ENCODE results near the gene RPL18A.

The RPL18A gene

DNA sequence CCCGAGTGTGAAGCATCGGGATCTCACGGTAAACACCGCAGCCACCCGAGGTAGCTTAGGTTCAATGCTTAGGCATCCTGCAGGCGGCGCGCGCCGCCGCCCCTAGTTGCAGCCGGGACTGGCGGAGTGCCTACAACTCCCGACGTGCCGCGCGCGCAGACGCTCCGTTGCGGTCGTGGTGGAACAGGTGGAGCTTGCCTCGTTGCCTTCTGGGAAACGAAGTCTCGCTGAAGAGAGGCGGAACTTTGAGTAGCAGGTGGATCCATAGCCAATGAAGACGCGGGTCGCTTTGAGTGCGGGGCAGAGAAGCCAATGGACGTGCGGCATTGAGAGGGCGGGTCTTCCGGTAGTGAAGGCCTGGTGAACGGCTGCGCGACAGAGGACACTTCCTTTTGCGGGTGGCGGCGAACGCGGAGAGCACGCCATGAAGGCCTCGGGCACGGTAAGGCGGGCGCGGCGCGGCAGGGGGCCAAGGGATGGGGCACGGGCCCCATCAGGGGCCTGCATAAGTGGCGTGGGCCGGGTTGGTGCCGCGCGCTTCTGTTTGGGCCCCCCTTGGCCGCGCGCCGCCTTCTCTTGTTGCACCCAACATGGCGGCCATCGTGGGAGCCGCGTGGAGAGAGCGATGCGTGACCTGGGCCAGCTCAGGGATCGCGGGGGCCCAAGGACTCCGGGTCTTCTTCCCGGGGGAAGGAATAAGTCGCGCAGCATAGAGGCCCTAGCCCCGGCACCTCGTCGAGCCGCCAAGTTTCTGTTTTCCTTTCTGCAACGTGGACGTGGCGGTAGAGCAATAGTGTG is at the start of gene RPL18A:
Gene RPL18A, plus strand, starts transcription at position 378 of the 798 bp plus-strand sequence. Its CDS starts 47 bp downstream, at position 425.
- no peaks in the 10 kb centered on the region for H3K9me3 Mint-ChIP-seq
- no peaks in the 10 kb centered on the region for H3K27me3 Mint-ChIP-seq (ENCODE audit: low read depth)
- peaks cover 48% of the 10 kb centered on the region for H3K36me3 Mint-ChIP-seq (ENCODE audit: low read depth)
- H3K4me1 Mint-ChIP-seq (ENCODE audit: low read depth) = peaks cover 21% of the 10 kb centered on the region
- H3K27ac Mint-ChIP-seq = peak within 1 kb of the TSS; percentile 99
- DNase-seq (ENCODE audit: low spot score) = peak; percentile 99
- peak within 1 kb of the TSS; percentile 98 for H3K4me3 Mint-ChIP-seq

DNA sequence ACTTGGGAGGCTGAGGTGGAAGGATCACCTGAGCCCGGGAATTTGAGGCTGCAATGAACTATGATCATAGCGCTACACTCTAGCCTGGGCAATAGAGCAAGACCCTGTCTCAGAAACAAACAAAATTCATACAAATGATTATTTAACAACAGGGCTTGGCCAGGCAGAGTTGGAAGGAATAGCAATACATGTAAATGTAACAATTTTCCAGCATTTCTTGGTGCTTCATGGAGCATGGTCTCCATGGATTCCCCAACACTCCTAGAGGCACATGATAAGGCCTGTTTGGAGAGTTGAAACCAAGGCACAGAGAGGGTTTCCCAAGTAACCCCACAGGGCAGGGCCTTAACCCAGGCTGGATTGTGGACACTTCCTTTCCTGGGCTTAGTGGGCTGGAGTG is 48.6 kb upstream of the RPL18A start:
- Mint-ChIP-seq H3K27ac (no peak overlapping the region), H3K36me3 (ENCODE audit: low read depth) (no peaks in the 10 kb centered on the region), H3K27me3 (ENCODE audit: low read depth) (peaks cover 9% of the 10 kb centered on the region), H3K4me1 (ENCODE audit: low read depth) (peaks cover 2% of the 10 kb centered on the region), H3K4me3 (no peak overlapping the region), H3K9me3 (no peaks in the 10 kb centered on the region)
- DNase-seq (ENCODE audit: low spot score) = no peak

DNA sequence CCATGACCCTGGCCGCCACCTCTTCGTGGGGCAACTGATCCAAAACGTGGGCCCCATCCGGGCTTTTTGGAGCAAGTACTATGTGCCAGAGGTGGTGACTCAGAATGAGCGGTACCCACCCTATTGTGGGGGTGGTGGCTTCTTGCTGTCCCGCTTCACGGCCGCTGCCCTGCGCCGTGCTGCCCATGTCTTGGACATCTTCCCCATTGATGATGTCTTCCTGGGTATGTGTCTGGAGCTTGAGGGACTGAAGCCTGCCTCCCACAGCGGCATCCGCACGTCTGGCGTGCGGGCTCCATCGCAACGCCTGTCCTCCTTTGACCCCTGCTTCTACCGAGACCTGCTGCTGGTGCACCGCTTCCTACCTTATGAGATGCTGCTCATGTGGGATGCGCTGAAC is 48.0 kb upstream of the RPL18A start:
- H3K27ac Mint-ChIP-seq = no peak overlapping the region
- DNase-seq (ENCODE audit: low spot score) = no peak
- H3K9me3 Mint-ChIP-seq = no peaks in the 10 kb centered on the region
- H3K4me3 Mint-ChIP-seq = no peak overlapping the region
- no peaks in the 10 kb centered on the region for H3K36me3 Mint-ChIP-seq (ENCODE audit: low read depth)
- H3K27me3 Mint-ChIP-seq (ENCODE audit: low read depth) = peaks cover 9% of the 10 kb centered on the region
- peaks cover 2% of the 10 kb centered on the region for H3K4me1 Mint-ChIP-seq (ENCODE audit: low read depth)

DNA sequence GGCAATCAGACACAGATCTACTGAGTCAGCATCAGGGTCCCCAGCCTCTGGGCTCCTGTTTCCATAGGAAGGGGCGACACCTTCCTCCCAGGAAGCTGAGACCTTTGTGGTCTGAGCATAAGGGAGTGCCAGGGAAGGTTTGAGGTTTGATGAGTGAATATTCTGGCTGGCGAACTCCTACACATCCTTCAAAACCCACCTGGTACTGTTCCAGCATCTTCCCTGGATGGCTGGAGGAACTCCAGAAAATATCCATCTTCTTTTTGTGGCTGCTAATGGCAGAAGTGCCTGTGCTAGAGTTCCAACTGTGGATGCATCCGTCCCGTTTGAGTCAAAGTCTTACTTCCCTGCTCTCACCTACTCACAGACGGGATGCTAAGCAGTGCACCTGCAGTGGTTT is 47.6 kb upstream of the RPL18A start:
- Mint-ChIP-seq H3K4me3 (no peak overlapping the region), H3K27ac (no peak overlapping the region), H3K27me3 (ENCODE audit: low read depth) (peaks cover 8% of the 10 kb centered on the region), H3K36me3 (ENCODE audit: low read depth) (no peaks in the 10 kb centered on the region), H3K9me3 (no peaks in the 10 kb centered on the region), H3K4me1 (ENCODE audit: low read depth) (peaks cover 2% of the 10 kb centered on the region)
- no peak for DNase-seq (ENCODE audit: low spot score)

DNA sequence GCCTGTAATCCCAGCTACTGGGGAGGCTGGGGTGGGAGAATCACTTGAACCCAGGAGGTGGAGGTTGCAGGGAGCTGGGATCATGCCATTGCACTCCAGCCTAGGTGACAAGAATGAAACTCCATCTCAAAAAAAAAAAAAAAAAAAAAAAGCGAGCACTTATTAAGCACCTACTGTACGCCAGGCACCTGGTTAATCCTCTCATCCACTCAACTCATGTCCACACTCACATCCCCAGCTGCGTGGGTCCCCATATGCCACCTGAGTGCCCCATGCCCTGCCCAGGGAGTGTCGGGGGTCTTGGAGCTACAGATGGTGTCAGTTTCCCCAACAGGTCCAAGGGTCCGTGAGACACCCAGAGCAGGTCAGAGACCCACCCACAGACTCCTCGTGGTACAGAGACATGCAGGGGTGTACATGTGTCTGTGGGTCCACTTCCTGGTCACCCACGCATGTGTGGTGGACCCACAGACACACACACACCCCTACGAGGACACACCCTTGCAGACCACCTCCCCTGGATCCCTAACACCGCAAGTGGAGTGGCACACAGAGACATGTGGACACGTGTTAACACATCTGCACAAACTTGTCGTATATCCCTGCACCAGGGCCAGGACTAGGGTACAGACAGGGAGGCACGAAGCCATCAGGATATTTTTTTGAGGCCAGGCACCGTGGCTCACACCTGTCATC is 41.9 kb upstream of the RPL18A start:
- H3K9me3 Mint-ChIP-seq = no peaks in the 10 kb centered on the region
- H3K36me3 Mint-ChIP-seq (ENCODE audit: low read depth) = no peaks in the 10 kb centered on the region
- H3K4me1 Mint-ChIP-seq (ENCODE audit: low read depth) = no peaks in the 10 kb centered on the region
- H3K27ac Mint-ChIP-seq = no peak overlapping the region
- no peaks in the 10 kb centered on the region for H3K27me3 Mint-ChIP-seq (ENCODE audit: low read depth)
- H3K4me3 Mint-ChIP-seq = no peak overlapping the region
- DNase-seq (ENCODE audit: low spot score) = no peak

DNA sequence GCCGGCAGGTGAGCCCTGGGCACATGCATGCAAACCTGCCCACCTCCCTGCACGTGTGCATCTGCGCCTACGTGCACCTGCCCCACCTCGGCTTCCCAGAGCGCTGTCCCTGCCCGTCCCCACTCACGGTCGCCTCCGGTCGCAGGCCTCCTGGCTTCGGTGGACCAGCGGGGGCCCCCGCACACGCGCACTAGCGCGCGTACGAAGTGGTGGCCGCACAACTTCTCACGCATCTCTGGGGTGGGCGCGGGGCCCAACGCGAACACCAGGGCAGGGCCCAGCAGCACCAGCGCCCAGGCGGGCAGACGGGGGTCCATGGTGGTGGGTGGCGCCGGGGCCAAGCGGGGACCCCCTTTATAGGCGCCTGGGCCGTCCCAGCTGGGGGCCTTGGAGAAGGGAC is 38.5 kb upstream of the RPL18A start, which contains the start of gene INSL3:
Gene INSL3, minus strand, starts transcription at position 330 of the 400 bp plus-strand sequence. Its CDS starts 13 bp downstream, at position 317.
- Mint-ChIP-seq H3K27ac (no peak within 1 kb of the TSS), H3K36me3 (ENCODE audit: low read depth) (peaks cover 7% of the 10 kb centered on the region), H3K4me1 (ENCODE audit: low read depth) (no peaks in the 10 kb centered on the region), H3K27me3 (ENCODE audit: low read depth) (no peaks in the 10 kb centered on the region), H3K9me3 (no peaks in the 10 kb centered on the region), H3K4me3 (no peak within 1 kb of the TSS)
- DNase-seq (ENCODE audit: low spot score) = no peak

DNA sequence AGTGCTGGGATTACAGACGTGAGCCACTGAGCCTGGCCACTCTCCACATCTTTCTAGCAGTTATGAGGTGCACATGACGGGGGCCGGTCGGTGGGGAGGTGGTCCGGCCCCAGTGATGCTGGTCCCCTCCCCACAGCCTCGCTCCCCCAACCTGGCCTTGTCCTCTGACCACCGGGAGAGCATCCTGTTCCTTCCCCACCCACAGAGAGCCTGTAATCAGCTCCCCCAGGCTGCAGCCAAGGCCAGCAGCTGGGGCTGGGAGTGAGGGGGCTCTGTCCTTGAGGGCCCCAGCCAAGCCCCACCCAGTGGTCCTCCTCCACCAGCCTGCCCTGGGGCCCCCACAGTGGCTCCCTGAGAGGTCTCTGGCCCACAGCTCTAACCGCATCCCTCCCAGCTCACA is 35.4 kb upstream of the RPL18A start:
- no peak overlapping the region for H3K27ac Mint-ChIP-seq
- no peaks in the 10 kb centered on the region for H3K4me1 Mint-ChIP-seq (ENCODE audit: low read depth)
- no peaks in the 10 kb centered on the region for H3K9me3 Mint-ChIP-seq
- no peaks in the 10 kb centered on the region for H3K27me3 Mint-ChIP-seq (ENCODE audit: low read depth)
- H3K36me3 Mint-ChIP-seq (ENCODE audit: low read depth) = peaks cover 23% of the 10 kb centered on the region
- no peak overlapping the region for H3K4me3 Mint-ChIP-seq
- no peak for DNase-seq (ENCODE audit: low spot score)

DNA sequence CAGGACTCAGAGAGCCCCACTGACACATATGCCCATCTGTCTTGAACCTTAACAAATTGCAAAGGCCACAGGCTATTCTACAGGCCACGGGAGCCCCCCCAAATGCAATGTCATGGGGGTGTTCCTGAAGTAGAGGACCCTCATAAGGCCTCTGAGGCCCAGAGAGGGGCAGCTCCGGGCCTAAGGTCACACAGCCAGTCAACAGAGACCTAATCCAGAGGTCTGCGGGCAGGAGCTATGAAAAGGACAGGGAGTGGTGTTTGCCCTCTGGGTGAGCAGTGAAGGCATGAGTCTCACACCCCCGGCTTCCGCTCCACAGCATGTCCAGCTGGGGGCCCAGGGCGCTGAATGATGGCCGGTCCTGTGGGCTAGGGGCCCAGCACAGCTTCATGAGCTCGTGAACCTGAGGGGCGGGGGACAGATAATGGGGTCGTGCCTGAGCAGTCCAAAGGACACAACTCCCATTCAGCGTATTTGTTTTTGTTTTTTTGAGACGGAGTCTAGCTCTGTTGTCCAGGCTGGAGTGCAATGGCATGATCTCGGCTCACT is 33.1 kb upstream of the RPL18A start:
- Mint-ChIP-seq H3K27ac (no peak overlapping the region), H3K9me3 (no peaks in the 10 kb centered on the region), H3K4me3 (no peak overlapping the region), H3K4me1 (ENCODE audit: low read depth) (peaks cover 2% of the 10 kb centered on the region), H3K27me3 (ENCODE audit: low read depth) (no peaks in the 10 kb centered on the region), H3K36me3 (ENCODE audit: low read depth) (peaks cover 40% of the 10 kb centered on the region)
- DNase-seq (ENCODE audit: low spot score) = no peak

DNA sequence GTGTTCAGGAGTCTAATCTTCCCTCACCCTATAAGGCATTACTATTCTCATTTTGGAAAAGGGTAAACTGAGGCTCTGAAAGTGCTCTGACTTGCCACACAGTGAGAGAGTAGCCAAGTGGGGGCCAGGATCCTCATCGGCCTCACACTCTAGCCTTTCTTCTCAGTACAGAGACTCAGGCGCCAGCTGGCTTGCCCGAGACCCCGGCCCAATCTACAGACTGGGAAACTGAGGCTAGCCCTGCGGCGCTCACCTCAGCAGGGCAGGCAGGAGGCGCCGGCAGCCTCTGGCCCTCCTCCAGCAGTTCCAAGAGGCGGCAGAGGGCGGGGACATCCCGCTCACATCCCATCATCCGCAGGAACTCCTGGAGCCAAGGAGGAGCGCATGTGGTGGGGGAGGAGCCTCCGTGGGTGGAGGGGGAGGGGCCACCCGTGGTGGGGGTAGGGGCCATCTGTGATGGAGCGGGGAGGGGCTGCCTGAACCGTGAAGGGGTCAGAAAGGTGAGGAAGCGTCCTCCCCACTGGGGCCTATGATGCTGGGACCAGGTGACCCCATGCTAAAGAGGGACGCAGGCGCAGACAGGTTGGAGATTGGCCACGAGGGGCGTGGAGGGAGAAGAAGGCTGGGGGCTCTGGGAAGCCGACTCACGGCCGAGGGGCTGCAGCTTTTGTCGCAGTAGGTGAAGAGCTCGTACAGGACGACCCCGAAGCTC is 29.7 kb upstream of the RPL18A start:
- Mint-ChIP-seq H3K36me3 (ENCODE audit: low read depth) (peaks cover 68% of the 10 kb centered on the region), H3K4me1 (ENCODE audit: low read depth) (peaks cover 4% of the 10 kb centered on the region), H3K9me3 (peaks cover 3% of the 10 kb centered on the region), H3K27ac (no peak overlapping the region), H3K27me3 (ENCODE audit: low read depth) (no peaks in the 10 kb centered on the region), H3K4me3 (no peak overlapping the region)
- DNase-seq (ENCODE audit: low spot score) = no peak

DNA sequence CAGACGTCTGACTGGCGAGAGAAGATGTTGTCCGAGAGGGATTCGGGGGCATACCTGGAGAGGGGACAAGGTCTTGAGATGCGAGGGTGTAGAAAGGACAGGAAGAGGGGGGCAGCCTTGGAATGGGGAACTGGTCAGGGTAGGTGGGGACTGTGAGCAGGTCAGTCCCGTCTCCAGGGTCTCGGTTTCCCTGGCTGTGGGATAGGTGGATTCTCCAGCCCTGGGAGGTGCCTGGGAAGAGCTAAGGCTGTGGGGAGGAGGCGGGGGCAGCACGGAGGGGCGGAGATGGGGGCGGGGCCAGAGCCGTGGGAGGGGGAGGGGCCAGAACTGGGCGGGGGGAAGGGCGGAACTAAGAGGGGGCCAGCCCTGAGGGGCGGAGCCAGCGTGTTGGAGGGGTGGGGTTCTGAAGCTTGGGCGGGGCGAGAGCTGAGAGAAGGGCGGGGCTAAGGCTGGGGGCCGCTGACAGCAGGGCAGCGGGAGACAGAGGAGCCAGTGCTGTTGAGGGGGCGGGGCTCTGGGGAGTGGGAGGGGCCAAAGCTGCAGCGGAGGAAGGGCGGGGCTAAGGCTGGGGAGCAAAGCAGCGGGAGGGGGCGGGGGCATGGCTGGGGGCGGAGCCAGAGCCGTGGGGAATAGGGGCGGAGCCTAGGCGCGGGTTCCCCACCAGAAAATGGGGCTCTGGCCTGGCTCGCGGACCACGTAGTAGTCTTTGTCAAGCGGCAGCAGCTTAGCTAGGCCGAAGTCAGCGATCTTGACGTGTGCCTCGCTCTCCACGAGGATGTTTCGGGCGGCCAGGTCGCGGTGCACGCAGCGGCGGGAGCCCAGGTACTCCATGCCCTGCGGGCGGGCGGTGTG is 28.9 kb upstream of the RPL18A start:
- DNase-seq (ENCODE audit: low spot score) = no peak
- Mint-ChIP-seq H3K4me1 (ENCODE audit: low read depth) (peaks cover 9% of the 10 kb centered on the region), H3K4me3 (no peak overlapping the region), H3K27ac (no peak overlapping the region), H3K27me3 (ENCODE audit: low read depth) (no peaks in the 10 kb centered on the region), H3K9me3 (peaks cover 3% of the 10 kb centered on the region), H3K36me3 (ENCODE audit: low read depth) (peaks cover 71% of the 10 kb centered on the region)

DNA sequence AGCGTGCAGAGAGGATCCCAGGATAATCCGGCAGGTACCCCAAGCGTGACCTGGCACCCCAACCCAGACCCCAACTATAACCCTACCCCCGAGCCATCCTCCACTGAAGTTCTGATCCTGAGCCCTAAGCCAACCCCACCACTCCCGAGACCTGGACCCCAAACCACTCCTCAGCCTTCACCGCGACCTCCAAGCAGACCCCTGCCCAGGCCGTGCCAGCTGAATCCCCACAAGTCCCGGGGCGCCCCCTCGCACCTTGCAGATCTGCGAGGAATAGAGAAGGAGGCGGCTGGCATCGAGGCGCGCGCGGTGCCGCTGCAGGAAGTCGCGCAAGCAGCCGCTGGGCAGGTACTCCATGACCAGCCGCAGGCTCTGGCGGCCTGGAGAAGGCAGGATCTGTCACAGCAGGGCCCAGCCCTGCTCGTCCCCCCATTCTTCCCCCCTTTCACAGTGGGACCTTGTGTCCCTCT is 28.3 kb upstream of the RPL18A start:
- H3K27me3 Mint-ChIP-seq (ENCODE audit: low read depth) = no peaks in the 10 kb centered on the region
- peaks cover 9% of the 10 kb centered on the region for H3K4me1 Mint-ChIP-seq (ENCODE audit: low read depth)
- H3K27ac Mint-ChIP-seq = no peak overlapping the region
- peaks cover 3% of the 10 kb centered on the region for H3K9me3 Mint-ChIP-seq
- no peak for DNase-seq (ENCODE audit: low spot score)
- H3K36me3 Mint-ChIP-seq (ENCODE audit: low read depth) = peaks cover 75% of the 10 kb centered on the region
- no peak overlapping the region for H3K4me3 Mint-ChIP-seq

DNA sequence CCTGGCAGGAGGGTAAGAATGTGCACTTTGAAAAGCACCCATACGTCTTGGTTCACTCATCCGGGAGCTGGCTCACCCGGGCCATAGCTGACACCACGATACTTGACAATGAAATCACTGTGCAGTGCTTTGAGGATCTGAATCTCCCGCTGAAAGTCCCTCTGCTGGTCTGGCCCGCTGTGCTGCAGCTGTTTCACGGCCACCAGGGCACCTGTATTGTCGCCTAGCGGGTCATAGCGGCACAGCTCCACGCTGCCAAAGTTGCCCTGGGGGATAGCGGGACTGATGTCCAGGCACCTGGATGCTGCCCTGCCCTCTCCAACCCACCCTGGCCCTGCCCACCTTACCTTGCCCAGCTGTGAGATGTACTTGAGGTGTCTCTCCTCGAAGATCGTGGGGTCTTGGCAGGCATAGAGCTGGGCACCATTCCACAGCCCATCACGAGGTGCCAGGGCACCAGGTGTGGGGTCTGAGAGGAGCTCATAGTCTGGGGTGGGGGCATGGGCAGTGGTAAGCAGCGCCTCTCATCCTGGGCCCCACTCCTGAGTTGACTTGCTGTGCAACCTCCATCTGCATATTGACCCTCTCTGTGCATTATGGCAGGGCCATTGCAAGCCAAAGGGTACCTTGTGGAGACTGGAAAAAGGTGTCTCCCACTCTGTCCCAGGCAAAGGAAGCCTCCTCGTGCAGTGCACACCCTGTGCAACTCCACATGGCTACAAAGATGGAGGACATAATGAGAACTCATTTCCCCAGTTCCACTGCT is 27.1 kb upstream of the RPL18A start:
- peaks cover 3% of the 10 kb centered on the region for H3K9me3 Mint-ChIP-seq
- H3K27ac Mint-ChIP-seq = no peak overlapping the region
- H3K4me1 Mint-ChIP-seq (ENCODE audit: low read depth) = peaks cover 9% of the 10 kb centered on the region
- no peak for DNase-seq (ENCODE audit: low spot score)
- no peaks in the 10 kb centered on the region for H3K27me3 Mint-ChIP-seq (ENCODE audit: low read depth)
- H3K36me3 Mint-ChIP-seq (ENCODE audit: low read depth) = peaks cover 80% of the 10 kb centered on the region
- H3K4me3 Mint-ChIP-seq = no peak overlapping the region
